ENCODE results near the gene TSEN54.
A peak's percentile ranks its signal among the peaks of the same experiment; 100 is the strongest.

TSEN54 gene

GRCh38 chr17:75503976-75504346 is 12.4 kb upstream of the TSEN54 start:
- Histone ChIP-seq H3K4me3 (replicated peaks; ENCODE audit: low read depth, low read length) (no peak overlapping the region), H3K27me3 (replicated peaks; ENCODE audit: control insufficient read depth, insufficient read depth, low read length) (no peaks in the 10 kb centered on the region), H3K36me3 (ENCODE audit: control insufficient read depth, insufficient read depth, low read length) (peaks cover under 1% of the 10 kb centered on the region)
- DNase-seq (ENCODE audit: extremely low read depth, insufficient read length) = no peak
- TF ChIP-seq CTCF (IDR thresholded peaks at IDR 0.05; ENCODE audit: insufficient read depth, low read length, poor library complexity, severe bottlenecking) = no peak

GRCh38 chr17:75504347-75505151 is 11.8 kb upstream of the TSEN54 start:
- peak; percentile 86 for TF ChIP-seq CTCF (IDR thresholded peaks at IDR 0.05; ENCODE audit: insufficient read depth, low read length, poor library complexity, severe bottlenecking)
- no peak overlapping the region for H3K4me3 ChIP-seq (replicated peaks; ENCODE audit: low read depth, low read length)
- no peak for DNase-seq (ENCODE audit: extremely low read depth, insufficient read length)
- no peaks in the 10 kb centered on the region for H3K27me3 ChIP-seq (replicated peaks; ENCODE audit: control insufficient read depth, insufficient read depth, low read length)
- H3K36me3 ChIP-seq (ENCODE audit: control insufficient read depth, insufficient read depth, low read length) = no peaks in the 10 kb centered on the region; the same call in 1 of the 2 replicates

GRCh38 chr17:75505152-75505409 is 11.2 kb upstream of the TSEN54 start:
- no peak for TF ChIP-seq CTCF (IDR thresholded peaks at IDR 0.05; ENCODE audit: insufficient read depth, low read length, poor library complexity, severe bottlenecking)
- DNase-seq (ENCODE audit: extremely low read depth, insufficient read length) = no peak
- Histone ChIP-seq H3K4me3 (replicated peaks; ENCODE audit: low read depth, low read length) (no peak overlapping the region), H3K36me3 (ENCODE audit: control insufficient read depth, insufficient read depth, low read length) (no peaks in the 10 kb centered on the region; the same call in 1 of the 2 replicates), H3K27me3 (replicated peaks; ENCODE audit: control insufficient read depth, insufficient read depth, low read length) (no peaks in the 10 kb centered on the region)

GRCh38 chr17:75505640-75506039 is 10.7 kb upstream of the TSEN54 start:
- Histone ChIP-seq H3K27me3 (replicated peaks; ENCODE audit: control insufficient read depth, insufficient read depth, low read length) (no peaks in the 10 kb centered on the region), H3K4me3 (replicated peaks; ENCODE audit: low read depth, low read length) (no peak overlapping the region), H3K36me3 (ENCODE audit: control insufficient read depth, insufficient read depth, low read length) (no peaks in the 10 kb centered on the region; the same call in 1 of the 2 replicates)
- TF ChIP-seq CTCF (IDR thresholded peaks at IDR 0.05; ENCODE audit: insufficient read depth, low read length, poor library complexity, severe bottlenecking) = no peak
- no peak for DNase-seq (ENCODE audit: extremely low read depth, insufficient read length)

GRCh38 chr17:75506134-75506533 is 10.2 kb upstream of the TSEN54 start:
- Histone ChIP-seq H3K27me3 (replicated peaks; ENCODE audit: control insufficient read depth, insufficient read depth, low read length) (no peaks in the 10 kb centered on the region), H3K36me3 (ENCODE audit: control insufficient read depth, insufficient read depth, low read length) (no peaks in the 10 kb centered on the region), H3K4me3 (replicated peaks; ENCODE audit: low read depth, low read length) (no peak overlapping the region)
- no peak for TF ChIP-seq CTCF (IDR thresholded peaks at IDR 0.05; ENCODE audit: insufficient read depth, low read length, poor library complexity, severe bottlenecking)
- DNase-seq (ENCODE audit: extremely low read depth, insufficient read length) = no peak

- no peaks in the 10 kb centered on the region for H3K36me3 ChIP-seq (ENCODE audit: control insufficient read depth, insufficient read depth, low read length)
Measured at GRCh38 chr17:75506888-75507287, 9.4 kb upstream of the TSEN54 start.

More at GRCh38 chr17:75506888-75507287, 9.4 kb upstream of the TSEN54 start:
- no peak overlapping the region for H3K4me3 ChIP-seq (replicated peaks; ENCODE audit: low read depth, low read length)
- no peak for TF ChIP-seq CTCF (IDR thresholded peaks at IDR 0.05; ENCODE audit: insufficient read depth, low read length, poor library complexity, severe bottlenecking)
- H3K27me3 ChIP-seq (replicated peaks; ENCODE audit: control insufficient read depth, insufficient read depth, low read length) = no peaks in the 10 kb centered on the region
- DNase-seq (ENCODE audit: extremely low read depth, insufficient read length) = no peak

Data from GM06990 (cell line).